OCI-LY1 (cell line): Measurements from ENCODE around the gene RAPGEF5.

Experiments used
- H2AFZ ChIP-seq: fragments of 200-600 bp; sonication (generic), shearing (Covaris generic); 2 replicates; pipeline ENCODE4 v1.6.0; 2014; ENCODE audit warnings: antibody characterized with exemption, mild to moderate bottlenecking, low read length
- H3F3A ChIP-seq: fragments of 200-600 bp; sonication (generic), shearing (Covaris generic); 2 replicates; pipeline ENCODE4 v1.6.0; 2014; ENCODE audit warnings: mild to moderate bottlenecking, antibody characterized with exemption, low read length, moderate library complexity; ENCODE audit not compliant: insufficient read depth
- H3K27ac ChIP-seq: fragments of 200-600 bp; sonication (generic); 2 replicates; pipeline ENCODE4 v1.5.1; 2014; ENCODE audit warnings: low read length, mixed run types, mild to moderate bottlenecking, low read depth; ENCODE audit not compliant: poor library complexity, severe bottlenecking
- H3K27me3 ChIP-seq: fragments of 200-600 bp; sonication (generic); 2 replicates; pipeline ENCODE4 v1.6.0; 2014; ENCODE audit warnings: antibody characterized with exemption, mild to moderate bottlenecking, low read length, moderate library complexity; ENCODE audit not compliant: insufficient read depth
- H3K36me3 ChIP-seq: fragments of 200-600 bp; sonication (generic); 2 replicates; pipeline ENCODE4 v1.6.1; 2014; ENCODE audit warnings: mild to moderate bottlenecking, antibody characterized with exemption, low read length, moderate library complexity, mixed read lengths; ENCODE audit not compliant: insufficient read depth
- H3K4me1 ChIP-seq: fragments of 200-600 bp; sonication (generic); 2 replicates; pipeline ENCODE4 v1.5.1; 2014; ENCODE audit warnings: mild to moderate bottlenecking, low read length, moderate library complexity; ENCODE audit not compliant: insufficient read depth, severe bottlenecking
- H3K4me2 ChIP-seq: fragments of 200-600 bp; sonication (generic), shearing (Covaris generic); 2 replicates; pipeline ENCODE4 v1.6.1; 2014; ENCODE audit warnings: low read length
- H3K4me3 ChIP-seq: fragments of 200-600 bp; sonication (generic); 2 replicates; pipeline ENCODE4 v1.5.1; 2014; ENCODE audit warnings: low read length, low read depth, mild to moderate bottlenecking, mixed read lengths; ENCODE audit not compliant: poor library complexity, severe bottlenecking
- H3K79me2 ChIP-seq: fragments of 200-600 bp; shearing (Covaris generic); 2 replicates; pipeline ENCODE4 v1.6.1; 2016; ENCODE audit warnings: mixed run types, low read length, mixed read lengths; ENCODE audit not compliant: insufficient read depth
- H3K9ac ChIP-seq: fragments of 200-600 bp; sonication (generic), shearing (Covaris generic); 2 replicates; pipeline ENCODE4 v1.6.1; 2014; ENCODE audit warnings: mild to moderate bottlenecking, low read length, mixed read lengths
- H3K9me2 ChIP-seq: fragments of 200-600 bp; sonication (generic), shearing (Covaris generic); 2 replicates; pipeline ENCODE4 v1.6.1; 2014; ENCODE audit warnings: low read depth, mild to moderate bottlenecking, low read length, mixed read lengths
- H3K9me3 ChIP-seq: fragments of 200-600 bp; shearing (Covaris generic); 2 replicates; pipeline ENCODE4 v1.6.1; 2014; ENCODE audit warnings: low read length, mixed read lengths
- H4K20me1 ChIP-seq: fragments of 200-600 bp; sonication (generic), shearing (Covaris generic); 2 replicates; pipeline ENCODE4 v1.6.0; 2016; ENCODE audit warnings: mild to moderate bottlenecking, low read length; ENCODE audit not compliant: insufficient read depth
- EZH2 ChIP-seq: fragments of 200-600 bp; sonication (generic), shearing (Covaris generic); IDR thresholded peaks from 2 replicates; pipeline ENCODE4 v1.8.0; 2017; ENCODE audit warnings: borderline replicate concordance, mixed run types, mild to moderate bottlenecking, antibody characterized with exemption, low read length, moderate library complexity, mixed read lengths
- TF ChIP-seq, protein P1 (sequence below): fragments of 200-600 bp; sonication (generic), shearing (Covaris generic); IDR thresholded peaks from 2 replicates; pipeline ENCODE4 v1.5.1; 2017; ENCODE audit warnings: mild to moderate bottlenecking, antibody characterized with exemption, low read length, moderate library complexity, mixed read lengths

RAPGEF5 gene

DNA sequence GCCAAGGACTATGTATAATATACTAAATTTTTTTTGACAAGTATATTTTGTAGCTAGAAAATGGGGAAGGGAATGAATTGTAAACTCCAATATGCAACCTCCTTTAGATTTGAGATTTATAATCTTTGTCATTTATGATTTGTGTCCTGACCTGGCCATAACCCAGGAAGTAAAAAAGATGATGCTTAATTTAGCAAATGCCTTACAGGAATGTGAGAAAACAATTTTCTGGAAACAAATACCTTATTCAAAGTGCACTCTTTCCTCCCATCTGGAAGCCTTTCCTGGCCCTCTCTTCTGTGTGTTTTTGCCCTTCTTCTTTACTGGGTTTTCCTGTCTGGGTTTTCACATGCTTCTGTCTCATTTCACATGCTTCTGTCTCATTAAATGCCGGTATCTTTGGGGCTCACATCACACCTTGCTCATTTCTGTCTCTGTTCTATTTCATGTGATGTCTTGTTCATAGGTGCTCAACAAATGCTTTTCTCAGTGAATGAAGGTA lies 149.2 kb downstream of the RAPGEF5 start:
- no peaks in the 10 kb centered on the region for H4K20me1 ChIP-seq
- no peak overlapping the region for H3K27ac ChIP-seq
- no peak overlapping the region for H3K4me2 ChIP-seq
- peaks cover 18% of the 10 kb centered on the region; the same call in 1 of the 2 replicates for H3K36me3 ChIP-seq
- H3F3A ChIP-seq: no peaks in the 10 kb centered on the region
- H3K79me2 ChIP-seq: no peaks in the 10 kb centered on the region
- no peaks in the 10 kb centered on the region for H3K4me1 ChIP-seq
- H3K9ac ChIP-seq: no peak overlapping the region
- no peak overlapping the region for H3K4me3 ChIP-seq
- H3K27me3 ChIP-seq: no peaks in the 10 kb centered on the region
- H2AFZ ChIP-seq: no peak overlapping the region
- H3K9me2 ChIP-seq: no peaks in the 10 kb centered on the region
- no peaks in the 10 kb centered on the region for H3K9me3 ChIP-seq
- TF ChIP-seq EZH2: no peak
- TF ChIP-seq, protein P1, sequence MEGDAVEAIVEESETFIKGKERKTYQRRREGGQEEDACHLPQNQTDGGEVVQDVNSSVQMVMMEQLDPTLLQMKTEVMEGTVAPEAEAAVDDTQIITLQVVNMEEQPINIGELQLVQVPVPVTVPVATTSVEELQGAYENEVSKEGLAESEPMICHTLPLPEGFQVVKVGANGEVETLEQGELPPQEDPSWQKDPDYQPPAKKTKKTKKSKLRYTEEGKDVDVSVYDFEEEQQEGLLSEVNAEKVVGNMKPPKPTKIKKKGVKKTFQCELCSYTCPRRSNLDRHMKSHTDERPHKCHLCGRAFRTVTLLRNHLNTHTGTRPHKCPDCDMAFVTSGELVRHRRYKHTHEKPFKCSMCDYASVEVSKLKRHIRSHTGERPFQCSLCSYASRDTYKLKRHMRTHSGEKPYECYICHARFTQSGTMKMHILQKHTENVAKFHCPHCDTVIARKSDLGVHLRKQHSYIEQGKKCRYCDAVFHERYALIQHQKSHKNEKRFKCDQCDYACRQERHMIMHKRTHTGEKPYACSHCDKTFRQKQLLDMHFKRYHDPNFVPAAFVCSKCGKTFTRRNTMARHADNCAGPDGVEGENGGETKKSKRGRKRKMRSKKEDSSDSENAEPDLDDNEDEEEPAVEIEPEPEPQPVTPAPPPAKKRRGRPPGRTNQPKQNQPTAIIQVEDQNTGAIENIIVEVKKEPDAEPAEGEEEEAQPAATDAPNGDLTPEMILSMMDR: no peak

GRCh38 chr7:22205631-22206030 lies 151.3 kb downstream of the RAPGEF5 start:
- H3F3A ChIP-seq: no peaks in the 10 kb centered on the region
- no peaks in the 10 kb centered on the region for H3K4me1 ChIP-seq
- no peak for TF ChIP-seq EZH2
- TF ChIP-seq, protein P1: no peak
- H3K4me2 ChIP-seq: no peak overlapping the region
- H3K9ac ChIP-seq: no peak overlapping the region
- no peaks in the 10 kb centered on the region for H3K79me2 ChIP-seq
- H3K27ac ChIP-seq: no peak overlapping the region
- H3K36me3 ChIP-seq: peaks cover 19% of the 10 kb centered on the region; the same call in 1 of the 2 replicates
- no peak overlapping the region for H3K4me3 ChIP-seq
- H3K9me2 ChIP-seq: no peaks in the 10 kb centered on the region
- no peak overlapping the region for H2AFZ ChIP-seq
- H3K9me3 ChIP-seq: no peaks in the 10 kb centered on the region
- no peaks in the 10 kb centered on the region for H3K27me3 ChIP-seq
- no peaks in the 10 kb centered on the region for H4K20me1 ChIP-seq

DNA sequence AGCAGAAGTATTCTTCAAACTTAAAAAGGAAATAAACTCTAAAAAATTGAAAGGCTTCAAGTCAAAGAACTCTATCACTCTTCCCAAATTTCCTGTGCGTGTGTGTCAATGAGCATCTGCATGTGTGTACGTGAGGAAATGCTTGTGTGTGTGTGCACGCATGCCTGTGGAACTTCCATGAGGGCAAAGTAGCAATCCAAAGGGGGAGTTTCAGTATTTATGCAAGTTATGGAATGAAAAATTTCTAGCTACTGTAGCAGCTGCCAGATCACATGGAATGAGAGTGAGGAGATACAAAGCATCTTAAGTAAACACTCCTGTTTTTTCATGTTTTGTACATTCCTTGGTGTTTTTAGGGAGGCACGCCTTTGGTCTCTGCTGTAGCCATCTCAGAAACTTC lies 152.6 kb downstream of the RAPGEF5 start:
- TF ChIP-seq EZH2: no peak
- TF ChIP-seq, protein P1: no peak
- H3K9ac ChIP-seq: no peak overlapping the region
- no peaks in the 10 kb centered on the region for H3K4me1 ChIP-seq
- peaks cover 16% of the 10 kb centered on the region; the same call in 1 of the 2 replicates for H3K36me3 ChIP-seq
- H3K9me3 ChIP-seq: no peaks in the 10 kb centered on the region
- no peak overlapping the region for H2AFZ ChIP-seq
- no peak overlapping the region for H3K4me2 ChIP-seq
- H4K20me1 ChIP-seq: no peaks in the 10 kb centered on the region
- no peaks in the 10 kb centered on the region for H3F3A ChIP-seq
- H3K27ac ChIP-seq: no peak overlapping the region
- no peaks in the 10 kb centered on the region for H3K9me2 ChIP-seq
- H3K4me3 ChIP-seq: no peak overlapping the region
- no peaks in the 10 kb centered on the region for H3K27me3 ChIP-seq
- H3K79me2 ChIP-seq: no peaks in the 10 kb centered on the region
